Posterior cingulate gyrus (tissue), 11 donors: Measurements from ENCODE around the gene NADK2.
A peak's percentile ranks its signal among the peaks of the same experiment; 100 is the strongest.
"Not testable (repeated sequence)": the region's sequence is repeated elsewhere in the genome, so short reads cannot be mapped to it uniquely, and the experiment has no call there.

Experiments
- DNase-seq, 10 donors: peaks; one replicate each; pipeline versions ENCODE4 v3.0.0 to v3.0.0-alpha.2; 2020 to 2021; ENCODE audit warnings: mixed read lengths in 3 of 10
- intact Hi-C: fragments of 100-400 bp; cut with DNase I; formaldehyde crosslinking; loops from one replicate; pipeline ENCODE4 v1.15.1; 2023

NADK2 gene

DNA sequence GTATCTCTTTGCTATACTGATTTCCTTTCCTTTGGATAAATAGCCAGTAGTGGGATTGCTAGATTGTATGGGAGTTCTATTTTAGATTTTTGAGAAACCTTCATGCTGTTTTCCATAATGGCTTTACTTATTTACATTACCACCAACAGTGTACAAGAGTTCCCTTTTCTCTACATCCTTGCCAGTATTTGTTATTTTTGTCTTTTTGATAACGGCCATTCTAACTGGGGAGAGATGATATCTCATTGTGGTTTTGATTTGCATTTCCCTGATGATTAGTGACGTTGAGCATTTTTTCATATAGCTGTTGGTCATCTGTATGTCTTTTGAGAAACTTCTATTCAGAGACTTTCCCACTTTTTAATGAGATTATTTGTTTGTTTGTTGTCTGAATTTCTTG lies 25.8 kb downstream of the NADK2 start:
- intact Hi-C loops: no loop called here
- DNase-seq: no peak

DNA sequence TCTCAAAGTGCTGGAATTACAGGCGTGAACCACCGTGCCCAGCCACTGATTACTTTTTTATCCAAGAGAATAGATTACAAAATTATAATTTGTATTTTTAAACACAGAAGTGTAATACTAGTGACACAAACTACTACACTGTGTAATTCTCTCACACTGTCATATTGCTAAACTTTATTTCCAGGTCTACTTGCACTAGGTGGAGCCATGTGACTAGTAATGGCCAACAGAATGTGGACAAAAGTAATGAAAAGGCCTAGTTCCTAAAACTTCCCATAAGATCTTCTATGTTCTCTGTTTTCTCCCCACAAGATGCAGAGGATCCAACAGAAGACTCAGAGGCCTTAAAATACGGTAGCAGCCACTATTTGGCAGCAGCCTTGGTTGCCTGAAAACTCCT lies 27.3 kb downstream of the NADK2 start:
- DNase-seq: no peak
- intact Hi-C loops: no loop called here

DNA sequence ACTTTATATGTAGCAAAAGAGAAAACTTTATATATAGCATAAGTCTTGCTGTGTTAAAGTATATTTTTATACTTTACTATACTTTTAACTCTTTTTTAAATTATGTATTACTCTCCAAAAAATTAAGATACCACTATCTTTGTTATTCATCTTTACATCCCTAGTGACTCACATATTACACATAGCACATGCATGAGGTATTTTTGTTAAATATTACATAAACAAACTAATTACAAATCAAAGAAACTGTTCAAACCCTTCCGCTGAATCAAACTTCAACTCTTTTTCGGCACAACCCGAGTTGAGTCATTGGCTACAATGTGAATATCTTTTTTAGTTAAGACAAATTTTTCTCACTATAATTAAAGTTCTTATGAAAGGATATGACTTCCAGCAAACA lies 32.1 kb downstream of the NADK2 start:
- intact Hi-C loops: no loop called here
- DNase-seq: no peak

DNA sequence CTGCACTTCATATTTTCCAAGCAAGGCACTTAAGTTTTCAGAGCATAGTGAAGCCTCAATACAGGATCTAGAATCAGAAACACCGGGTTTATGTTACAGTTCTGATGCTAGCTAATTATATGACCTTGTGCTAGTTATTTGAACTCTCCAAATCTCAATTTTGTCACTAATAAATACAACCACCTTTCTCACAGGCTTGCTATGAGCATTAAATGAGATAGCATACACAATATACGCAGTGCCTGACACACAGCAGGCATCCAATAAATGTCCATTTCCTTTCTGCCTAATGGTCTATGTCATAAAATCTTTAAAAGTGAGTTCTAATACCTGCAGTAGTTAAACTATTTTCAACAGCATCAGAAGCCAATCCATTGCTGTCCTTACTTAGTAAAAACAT lies 32.9 kb downstream of the NADK2 start:
- no peak for DNase-seq
- intact Hi-C loops: no loop called here

DNA sequence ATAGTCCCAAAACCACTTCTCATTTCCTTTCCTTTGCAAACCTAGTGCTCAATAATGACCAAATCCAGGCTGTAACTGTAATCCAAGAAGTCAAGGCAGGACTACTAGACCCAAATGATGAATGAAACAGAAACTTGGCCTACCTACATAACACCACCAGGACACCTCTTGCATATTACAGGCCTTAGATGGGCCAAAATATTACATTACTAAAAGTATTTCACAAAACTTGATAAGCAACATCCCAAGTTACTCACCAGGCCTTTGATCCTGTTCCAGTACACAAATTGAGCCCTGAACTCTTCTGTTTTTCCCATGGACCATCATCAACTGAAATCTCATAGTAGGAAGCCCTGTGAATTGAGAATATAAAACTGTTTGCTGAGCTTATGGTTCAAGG lies 34.8 kb downstream of the NADK2 start:
- intact Hi-C loops: no loop called here
- DNase-seq: no peak

DNA sequence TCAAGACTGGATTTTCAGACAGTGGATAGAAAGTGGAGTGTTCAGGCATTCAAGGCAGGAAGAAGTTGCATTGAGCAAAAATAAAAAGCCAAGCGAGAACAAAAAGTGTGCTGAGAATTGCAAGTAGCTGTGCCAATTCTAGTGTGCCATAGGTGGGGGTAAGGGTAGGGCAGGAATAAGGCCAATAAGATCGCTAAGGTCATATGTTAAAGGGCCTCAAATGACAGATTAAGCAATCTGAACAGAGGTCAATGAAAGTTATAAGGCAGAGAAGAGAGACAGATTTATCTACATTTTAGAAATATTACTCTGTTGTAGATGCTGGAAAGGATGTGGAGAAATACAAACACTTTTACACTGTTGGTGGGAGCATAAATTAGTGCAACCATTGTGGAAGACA lies 36.4 kb downstream of the NADK2 start:
- intact Hi-C loops: no loop called here

DNA sequence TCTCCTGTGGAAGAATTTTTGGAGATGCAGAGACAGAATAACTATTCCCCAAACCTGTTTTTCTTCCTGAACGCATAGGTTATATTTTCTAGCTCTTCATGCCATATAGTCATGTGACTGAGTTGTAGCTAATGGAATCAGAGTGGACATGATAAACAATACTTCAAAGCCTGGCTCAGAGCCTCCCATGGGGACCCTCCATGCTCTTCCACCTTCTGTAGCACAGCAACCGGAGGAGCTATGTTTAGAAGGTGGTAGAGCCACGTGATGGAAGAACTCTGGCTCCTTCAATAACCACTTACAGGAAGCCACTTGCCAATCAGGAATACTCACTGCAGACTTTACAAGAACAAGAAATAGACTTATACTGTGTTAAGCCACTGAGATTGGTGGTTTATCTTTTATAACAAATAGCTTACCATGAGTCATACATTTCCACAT lies 39.2 kb downstream of the NADK2 start:
- DNase-seq: peak in 1 of 10 donors; percentile 10
- intact Hi-C loops: no loop called here

More for the DNA sequence above, 36.4 kb downstream of the NADK2 start:
- DNase-seq: no peak

DNA sequence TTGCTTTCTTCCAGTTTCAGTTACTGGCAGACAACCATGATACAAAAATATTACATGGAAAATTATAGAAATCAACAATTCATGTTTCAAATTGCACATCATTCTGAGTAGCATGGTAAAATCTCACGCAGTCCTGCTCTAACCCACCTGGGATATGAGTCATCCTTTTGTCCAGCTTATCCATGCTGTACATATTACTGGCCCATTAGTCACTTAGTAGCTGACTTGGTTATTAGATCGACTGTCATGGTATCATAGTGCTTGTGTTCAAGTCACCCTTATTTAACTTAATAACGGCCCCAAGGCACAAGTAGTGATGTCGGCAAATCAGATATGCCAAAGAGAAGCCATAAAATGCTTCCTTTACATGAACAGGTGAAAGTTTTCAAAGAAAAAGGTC lies 41.2 kb downstream of the NADK2 start:
- intact Hi-C loops: no loop called here
- no peak for DNase-seq

DNA sequence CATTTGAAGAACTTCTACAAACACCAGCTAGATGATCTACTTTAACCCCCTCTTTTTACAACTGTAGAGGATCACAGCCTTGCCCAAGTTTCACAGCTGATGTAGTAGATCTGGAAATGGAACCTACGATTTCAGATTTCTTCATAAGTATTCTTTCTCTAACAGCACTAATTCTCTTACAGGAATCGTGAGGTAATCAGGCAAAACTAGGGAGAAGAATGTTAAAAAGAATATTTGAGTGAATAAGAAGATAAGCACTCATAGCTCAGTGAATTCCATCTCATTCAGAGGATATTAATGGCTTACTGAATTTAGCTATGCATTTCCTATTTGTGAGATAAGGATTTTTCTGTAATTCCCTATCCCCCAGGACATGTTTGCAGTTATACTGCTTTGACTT lies 42.1 kb downstream of the NADK2 start:
- no peak for DNase-seq
- intact Hi-C loops: no loop called here

DNA sequence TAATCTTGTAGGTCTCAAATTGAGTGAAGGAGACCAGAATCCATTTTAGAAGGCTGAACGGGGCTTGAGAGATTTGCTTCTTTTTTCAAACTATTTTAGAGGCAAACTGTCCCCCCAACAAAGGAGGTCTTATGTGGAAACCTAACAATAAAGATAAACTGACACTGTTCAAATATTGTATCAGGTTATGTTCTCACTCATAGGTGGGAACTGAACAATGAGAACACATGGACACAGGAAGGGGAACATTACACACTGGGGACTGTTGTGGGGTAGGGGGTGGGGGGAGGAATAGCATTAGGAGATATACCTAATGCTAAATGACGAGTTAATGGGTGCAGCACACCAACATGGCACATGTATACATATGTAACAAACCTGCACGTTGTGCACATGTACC lies 42.9 kb downstream of the NADK2 start:
- intact Hi-C loops, DNase-seq: not testable (repeated sequence)

DNA sequence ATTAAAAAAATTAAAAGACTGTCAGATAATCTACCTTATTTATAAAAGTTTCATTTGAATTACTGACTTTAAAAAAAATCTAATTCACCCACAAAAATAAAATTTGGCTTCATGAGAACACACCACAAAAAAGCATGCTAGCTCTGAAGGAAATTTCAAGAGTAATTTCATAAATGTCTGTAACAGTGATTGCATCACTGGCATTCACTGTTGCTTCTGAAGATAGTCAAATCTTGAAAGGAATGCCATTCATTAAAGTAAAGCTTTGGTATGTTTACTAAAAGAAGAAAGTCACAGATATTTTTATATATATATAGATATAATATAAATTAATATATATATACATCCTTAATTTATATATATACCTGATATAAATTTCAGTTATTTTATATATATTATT lies 43.4 kb downstream of the NADK2 start:
- intact Hi-C loops: no loop called here
- DNase-seq: no peak

DNA sequence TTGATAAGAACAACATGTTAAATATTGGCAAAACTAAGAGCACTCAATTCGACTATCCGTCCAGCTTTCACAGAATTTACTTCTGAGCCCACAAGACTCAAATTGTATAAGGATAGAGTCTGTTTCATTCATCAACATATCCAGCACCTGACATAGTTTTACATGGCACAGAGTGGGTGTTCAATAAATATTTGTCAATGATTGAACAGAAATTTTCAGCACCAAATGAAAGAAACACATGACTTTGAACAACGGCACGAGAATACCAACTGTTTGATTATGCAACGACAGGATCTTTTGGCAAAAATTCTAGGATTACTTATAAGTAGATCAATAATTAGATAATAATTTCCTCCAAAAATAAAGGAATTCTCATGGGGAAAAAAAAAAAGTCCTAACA lies 48.0 kb downstream of the NADK2 start:
- intact Hi-C loops: no loop called here
- no peak for DNase-seq

DNA sequence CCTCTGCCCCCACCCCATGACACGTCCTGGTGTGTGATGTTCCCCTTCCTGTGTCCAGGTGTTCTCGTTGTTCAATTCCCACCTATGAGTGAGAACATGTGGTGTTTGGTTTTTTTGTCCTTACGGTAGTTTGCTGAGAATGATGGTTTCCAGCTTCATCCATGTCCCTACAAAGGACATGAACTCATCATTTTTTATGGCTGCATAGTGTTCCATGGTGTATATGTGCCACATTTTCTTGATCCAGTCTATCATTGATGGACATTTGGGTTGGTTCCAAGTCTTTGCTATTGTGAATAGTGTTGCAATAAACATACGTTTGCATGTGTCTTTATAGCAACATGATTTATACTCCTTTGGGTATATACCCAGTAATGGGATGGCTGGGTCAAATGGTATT lies 57.3 kb downstream of the NADK2 start:
- intact Hi-C loops: not testable (repeated sequence)

DNA sequence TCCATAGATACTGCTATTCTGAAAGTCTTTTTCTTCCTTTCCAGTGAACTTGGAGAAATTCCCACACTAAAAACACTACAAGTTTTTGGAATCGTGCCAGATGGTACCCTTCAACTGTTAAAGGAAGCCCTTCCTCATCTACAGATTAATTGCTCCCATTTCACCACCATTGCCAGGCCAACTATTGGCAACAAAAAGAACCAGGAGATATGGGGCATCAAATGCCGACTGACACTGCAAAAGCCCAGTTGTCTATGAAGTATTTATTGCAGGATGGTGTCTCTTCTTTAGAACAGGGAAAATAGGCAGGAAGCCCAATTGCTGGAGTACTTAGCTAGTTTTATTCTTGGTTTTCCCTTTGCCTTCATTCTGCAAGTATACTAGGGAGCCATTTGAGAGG lies 60.0 kb downstream of the NADK2 start:
- DNase-seq: no peak

More for the DNA sequence above, 57.3 kb downstream of the NADK2 start:
- not testable (repeated sequence) for DNase-seq

DNA sequence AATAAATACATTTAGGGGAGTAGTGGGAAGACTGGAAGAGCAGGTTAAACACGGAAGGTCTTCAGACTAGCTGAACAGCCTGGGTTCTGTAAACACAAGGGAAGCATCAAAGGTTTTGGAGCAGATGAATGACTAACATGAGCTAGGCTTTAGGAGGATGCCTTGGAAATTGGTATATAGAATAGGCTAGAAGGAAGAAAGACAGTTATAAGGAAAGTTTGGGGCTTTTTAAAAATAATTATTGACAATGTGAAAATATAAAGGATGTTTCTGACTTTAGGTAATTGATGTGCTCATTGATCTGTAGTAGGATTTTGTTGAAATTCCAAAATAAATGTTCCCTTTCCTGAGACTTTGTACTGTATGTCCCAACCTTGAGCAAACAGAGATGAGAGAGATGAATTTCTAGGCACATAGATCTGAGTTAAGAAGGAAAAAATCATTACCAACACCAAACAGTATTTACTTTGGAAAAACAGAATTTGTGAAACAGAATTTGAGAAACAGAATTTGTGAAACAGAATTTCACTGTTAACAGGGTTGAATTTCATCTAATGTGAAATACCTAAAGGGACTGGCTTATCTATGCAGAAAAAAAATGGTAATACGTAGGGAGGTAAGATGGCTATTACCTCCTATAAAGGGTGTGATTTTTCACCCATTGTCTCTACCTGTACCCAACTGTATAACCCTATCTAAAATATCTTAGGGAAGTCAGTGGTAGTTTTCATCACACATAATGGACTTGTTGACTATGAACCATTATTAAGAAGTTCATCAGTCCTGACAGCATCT lies 61.0 kb downstream of the NADK2 start:
- intact Hi-C loops: no loop called here

More for the DNA sequence above, 60.0 kb downstream of the NADK2 start:
- intact Hi-C loops: no loop called here

DNA sequence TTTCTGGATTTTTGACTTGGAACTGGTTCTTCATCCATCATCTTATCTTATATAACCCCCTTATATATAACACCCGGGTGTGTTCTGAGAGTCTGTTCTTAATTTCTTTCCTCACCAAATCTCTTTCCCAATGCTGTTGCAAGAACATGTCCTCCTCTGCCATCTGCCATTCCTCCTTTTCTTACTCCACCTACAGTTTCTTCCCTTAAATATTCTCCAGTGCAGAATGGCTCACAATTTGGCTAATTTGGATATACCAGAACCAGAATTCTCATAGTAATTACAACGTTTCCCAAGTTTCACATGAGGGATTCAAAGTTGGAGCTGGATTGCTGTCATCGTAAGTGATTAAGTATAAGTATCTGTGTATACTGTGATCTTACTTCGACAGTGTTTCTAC lies 61.8 kb downstream of the NADK2 start:
- no peak for DNase-seq
- intact Hi-C loops: loop anchor here (10.0 kb wide), 1 partner anchor 125 kb away; the partner anchor contains the start of gene RANBP3L

More for the DNA sequence above, 61.0 kb downstream of the NADK2 start:
- no peak for DNase-seq

DNA sequence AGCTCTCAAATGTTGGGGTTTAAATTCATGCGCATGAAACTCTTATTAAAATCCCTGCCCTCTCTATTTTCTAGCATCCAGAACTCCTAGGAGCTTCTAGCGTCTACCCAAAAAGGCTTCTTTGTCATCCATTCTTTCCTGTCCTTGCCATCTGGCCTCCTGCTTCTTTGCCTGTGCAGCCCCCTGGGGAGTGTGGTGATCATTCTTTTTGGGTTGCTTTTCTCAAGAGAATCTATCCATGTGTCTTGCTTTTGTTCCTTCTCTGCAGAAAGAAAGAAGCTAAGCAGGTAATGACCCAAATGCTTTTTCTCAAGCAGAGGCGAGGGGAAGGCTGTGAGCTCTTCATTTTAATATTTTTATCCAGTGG lies 63.2 kb downstream of the NADK2 start:
- intact Hi-C loops: loop anchor here (10.0 kb wide), 1 partner anchor 126 kb away; the partner anchor contains the start of gene RANBP3L

DNA sequence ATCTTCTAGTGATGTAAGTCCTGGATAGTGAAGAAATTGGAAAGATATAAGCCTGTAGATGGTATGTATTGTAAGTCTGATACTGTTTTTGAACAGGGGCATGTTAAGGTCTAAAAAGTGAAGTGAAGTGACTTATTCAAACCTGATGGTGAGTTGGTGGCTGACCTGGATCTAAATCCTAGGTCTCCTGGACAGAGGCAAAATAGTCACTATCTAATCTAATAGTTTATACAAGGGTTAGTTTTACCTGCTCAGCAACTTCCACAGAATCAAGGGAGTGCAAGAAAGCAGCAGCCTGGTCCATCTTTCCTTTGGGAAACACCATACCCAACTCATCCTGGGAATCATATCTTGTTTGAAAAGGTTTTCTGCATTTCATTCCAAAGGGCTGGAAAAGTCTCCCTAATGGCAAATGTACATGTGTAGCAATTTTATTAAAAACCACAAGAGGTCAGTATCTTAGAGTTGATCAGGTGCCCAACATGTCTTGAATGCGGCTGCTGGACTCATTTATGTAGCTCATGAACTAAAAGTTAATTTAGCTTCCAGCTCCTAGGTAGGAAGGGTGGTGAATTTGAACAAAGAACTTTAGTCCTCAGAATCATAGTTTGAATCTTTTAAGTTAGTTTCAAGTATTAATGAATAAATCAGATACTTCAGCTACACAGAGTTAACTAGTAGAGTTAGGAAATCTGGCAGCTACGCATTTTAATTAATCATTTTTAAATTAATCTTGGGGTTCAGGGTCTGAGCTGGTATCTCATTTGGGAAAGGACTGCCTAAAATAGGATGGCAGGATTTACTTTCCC lies 63.8 kb downstream of the NADK2 start:
- intact Hi-C loops: loop anchor here (10.0 kb wide), 1 partner anchor 127 kb away; the partner anchor contains the start of gene RANBP3L
- no peak for DNase-seq

More for the DNA sequence above, 63.2 kb downstream of the NADK2 start:
- no peak for DNase-seq

DNA sequence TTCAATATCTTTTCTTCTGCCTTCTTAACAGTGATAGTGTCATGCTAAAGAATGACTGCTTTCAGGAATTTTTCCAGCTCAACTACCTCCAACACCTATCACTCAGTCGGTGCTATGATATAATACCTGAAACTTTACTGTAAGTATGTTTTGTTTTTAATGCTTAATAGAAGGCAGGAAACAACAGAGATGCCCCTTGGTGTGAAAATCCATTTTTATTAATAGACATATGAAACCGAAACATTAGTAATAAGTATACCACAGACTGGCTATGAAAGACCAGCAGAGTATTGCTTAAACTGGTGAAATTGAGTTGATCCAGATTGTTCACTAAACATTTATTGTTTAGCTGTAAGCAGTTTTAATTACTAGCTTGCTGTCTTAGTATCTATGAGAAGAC lies 64.6 kb downstream of the NADK2 start:
- intact Hi-C loops: loop anchor here (10.0 kb wide), 1 partner anchor 128 kb away; the partner anchor contains the start of gene RANBP3L
- DNase-seq: no peak

DNA sequence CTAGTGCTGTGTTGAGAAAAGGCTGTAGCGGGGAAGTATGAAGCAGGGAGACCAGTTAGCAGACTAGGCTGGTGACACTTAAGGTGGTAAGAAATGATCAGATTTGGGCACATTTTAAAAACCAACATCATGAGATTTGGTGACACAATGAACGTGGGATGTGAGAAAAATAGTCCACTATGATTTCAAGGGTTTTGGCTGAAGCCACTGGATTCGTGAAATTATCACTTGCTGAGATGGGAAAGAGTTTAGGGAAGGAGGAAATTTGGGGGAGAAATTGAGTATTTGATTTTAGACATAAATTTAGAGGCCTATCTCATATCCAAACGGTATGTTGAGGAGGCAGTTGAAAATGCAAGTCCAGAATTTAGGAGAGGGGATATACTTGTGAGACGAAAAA lies 66.7 kb downstream of the NADK2 start:
- DNase-seq: no peak
- intact Hi-C loops: loop anchor here (10.0 kb wide), 1 partner anchor 130 kb away; the partner anchor contains the start of gene RANBP3L

DNA sequence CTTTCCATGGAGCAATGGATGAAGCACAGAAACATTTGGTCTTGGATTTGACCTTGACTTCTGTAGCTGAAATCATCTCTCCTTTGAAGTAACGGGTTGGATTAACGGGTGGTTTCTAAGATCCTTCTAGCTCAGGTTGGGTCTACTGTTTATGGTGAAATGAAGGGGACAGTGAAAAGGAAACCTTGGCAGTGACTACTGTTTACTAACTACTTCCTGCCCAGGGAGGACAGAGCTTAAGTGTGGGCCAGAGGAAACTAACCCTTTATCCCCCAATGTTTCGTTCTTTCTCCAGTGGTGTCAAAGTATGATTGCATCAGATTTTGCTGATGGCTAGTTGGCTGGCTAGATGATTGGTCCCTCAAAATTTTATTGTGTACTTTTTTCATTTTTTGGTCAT lies 67.6 kb downstream of the NADK2 start:
- intact Hi-C loops: loop anchor here (10.0 kb wide), 1 partner anchor 131 kb away; the partner anchor contains the start of gene RANBP3L
- no peak for DNase-seq
